CD4-positive, alpha-beta T cell treated with Interleukin-4 for 4 hours (primary cell): Measurements from ENCODE around the gene INSIG2.
A peak's percentile ranks its signal among the peaks of the same experiment; 100 is the strongest.

Experiments
- DNase-seq: peaks from one replicate; pipeline ENCODE4 v3.0.0-alpha.2; 2020

INSIG2 gene

DNA sequence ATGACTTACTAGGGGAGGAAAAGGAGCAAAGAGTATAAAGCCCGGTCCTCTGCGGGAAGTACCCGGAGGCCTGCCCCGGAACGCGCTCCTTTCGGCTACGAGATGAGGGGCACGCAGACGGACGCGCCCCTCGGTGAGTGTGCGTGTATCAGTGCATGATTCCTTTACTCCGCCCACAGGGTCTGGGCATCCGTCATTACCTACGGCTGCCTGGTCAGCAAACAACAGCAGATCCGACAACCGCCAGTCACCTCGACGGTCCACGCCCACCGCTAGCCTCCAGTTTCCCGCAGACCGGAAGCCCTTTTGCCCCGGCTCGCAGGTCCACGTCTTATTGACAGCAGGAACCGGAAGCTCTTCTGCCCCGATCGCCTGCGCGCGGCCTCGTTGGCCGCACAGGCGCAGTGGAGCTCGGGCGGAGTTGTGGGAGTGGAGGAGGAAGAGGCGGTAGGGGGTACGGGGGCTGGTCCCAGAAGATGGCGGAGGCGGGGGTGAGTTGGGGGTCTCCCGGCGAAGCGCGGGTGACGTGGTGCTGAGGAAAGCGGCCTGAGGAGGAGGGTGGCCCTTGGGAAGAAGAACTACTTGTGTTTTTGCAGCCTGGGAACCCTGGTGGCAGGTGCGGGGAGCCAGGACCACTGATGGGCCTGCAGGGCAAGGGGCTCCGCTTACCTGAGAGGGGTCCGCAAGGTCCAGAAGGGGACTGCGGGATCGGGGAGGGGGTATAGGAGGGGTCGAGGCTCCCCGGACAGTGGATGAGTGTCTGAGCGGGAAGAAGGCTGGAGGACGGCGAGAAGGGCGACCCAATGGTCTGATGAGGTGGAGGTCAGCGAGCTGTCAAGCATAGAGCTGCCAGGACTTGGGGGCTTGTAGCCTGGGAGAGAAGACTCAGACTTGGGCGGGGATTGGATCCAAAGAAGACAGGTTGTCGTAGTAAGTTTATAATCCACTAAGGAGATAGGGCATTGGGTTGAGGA lies at the start of gene INSIG2:
TSS of gene INSIG2 (plus strand) at position 421 of the 974 bp plus-strand sequence. CDS start 8,086 bp downstream, outside the sequence.
- peak; percentile 90 for DNase-seq

DNA sequence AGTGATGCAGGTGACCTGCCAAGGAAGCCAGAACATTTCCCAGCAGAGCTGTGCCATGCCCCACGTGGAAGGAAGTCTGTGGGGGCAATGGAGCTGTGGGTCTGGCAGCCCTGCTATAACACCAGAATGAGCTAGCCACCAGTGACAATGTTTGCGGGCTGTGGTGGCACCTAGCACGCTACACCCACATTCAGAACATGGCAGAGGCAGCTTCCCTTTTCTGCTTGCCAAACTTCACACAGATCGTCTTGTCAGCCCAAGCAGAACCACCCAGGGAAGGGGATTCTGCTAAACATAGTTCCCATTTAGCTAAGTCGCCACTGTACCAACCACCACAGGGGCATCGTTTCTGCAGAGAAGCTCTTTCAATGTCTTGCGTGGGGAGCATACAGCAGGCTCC lies 47.4 kb upstream of the INSIG2 start:
- DNase-seq = no peak

DNA sequence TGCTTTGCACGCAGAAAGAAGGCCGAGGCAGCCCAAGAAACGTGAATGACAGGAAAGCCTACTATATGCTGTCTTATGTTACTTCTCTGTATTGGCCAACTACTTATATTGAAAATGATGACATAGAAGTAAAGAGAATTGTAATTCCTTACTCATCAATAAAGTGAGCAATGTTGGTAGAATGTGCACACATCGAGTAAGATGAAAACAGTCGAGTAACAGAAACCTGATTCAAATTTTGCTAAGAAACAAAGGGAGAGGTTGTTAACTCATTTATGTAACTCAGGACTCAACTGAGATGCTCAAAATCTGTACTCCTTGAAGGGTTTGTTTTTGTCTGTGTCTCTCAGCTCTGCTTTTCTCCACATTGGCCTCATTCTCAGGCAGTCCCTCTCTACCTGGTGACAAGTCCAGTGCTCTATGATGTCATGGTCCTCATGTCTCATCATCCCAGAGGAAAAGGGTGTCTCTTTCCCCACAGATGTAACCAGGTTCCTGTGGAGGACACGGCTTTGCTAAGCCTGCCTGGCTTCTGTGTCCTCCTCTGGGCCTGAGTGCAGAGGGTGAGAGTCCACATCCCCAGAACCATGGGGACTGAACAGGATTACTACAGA lies 44.1 kb upstream of the INSIG2 start:
- DNase-seq = no peak

DNA sequence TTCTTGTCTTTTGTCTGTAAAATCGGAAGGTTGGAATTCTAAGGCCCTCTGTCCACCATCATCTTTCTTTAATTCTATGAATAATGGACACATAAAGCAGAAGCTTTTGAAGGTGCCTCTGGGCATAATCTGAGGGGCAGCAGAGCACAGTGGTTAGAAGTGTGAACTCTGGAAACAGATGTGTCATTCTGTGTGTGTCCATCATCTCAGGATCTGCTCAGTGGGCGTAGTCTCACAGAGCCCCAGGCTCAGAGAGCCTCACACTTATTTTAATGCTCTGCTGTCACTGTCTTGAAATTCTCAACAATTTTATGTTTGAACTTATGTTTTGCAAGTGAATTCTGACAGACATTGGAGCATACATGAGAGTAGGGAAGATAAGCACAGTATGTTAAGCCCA lies 43.4 kb upstream of the INSIG2 start:
- no peak for DNase-seq

DNA sequence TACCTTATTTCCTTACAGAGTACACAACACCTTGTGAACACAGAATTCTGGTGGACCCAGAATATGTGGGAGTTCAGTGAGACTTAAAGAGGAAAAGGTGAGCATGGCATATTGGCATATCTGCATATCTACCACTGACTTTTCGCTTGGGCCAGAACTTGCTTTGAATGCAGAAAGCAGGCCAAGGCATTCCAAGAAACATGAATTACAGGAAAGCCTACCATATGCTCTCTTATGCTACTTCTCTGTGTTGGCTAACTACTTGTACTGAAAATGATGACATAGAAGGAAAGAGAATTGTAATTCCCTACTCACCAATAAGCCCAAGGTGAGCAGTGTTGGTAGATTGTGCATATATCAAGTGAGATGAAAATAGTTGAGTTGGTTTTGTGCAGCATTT lies 43.0 kb upstream of the INSIG2 start:
- no peak for DNase-seq

DNA sequence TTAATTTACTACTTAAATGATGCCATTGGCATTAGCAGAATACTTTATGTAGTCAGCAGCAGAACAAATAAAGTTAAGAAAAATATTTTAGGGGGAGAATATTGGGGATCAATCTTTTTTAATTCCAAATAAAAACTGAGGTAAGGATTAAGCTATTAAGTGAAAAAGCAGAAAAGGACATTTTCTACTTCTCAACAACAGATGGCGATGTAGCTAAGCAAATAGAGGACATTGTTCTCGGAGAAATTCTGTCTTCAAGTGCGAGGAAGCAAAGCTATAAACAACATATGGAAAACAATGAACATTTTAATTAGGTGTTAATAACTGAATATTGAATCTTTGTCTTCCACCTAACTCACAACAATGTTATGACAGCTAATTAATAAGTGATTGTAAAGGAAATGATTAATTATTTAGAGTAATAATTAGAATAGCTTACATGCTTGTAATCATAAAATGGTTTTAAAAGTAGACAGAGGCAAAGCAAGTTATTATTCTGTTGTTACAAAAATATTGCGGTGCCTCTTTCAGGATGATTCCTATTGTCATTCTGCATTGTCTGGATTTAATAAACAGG lies 41.5 kb upstream of the INSIG2 start:
- peak; percentile 48 for DNase-seq

DNA sequence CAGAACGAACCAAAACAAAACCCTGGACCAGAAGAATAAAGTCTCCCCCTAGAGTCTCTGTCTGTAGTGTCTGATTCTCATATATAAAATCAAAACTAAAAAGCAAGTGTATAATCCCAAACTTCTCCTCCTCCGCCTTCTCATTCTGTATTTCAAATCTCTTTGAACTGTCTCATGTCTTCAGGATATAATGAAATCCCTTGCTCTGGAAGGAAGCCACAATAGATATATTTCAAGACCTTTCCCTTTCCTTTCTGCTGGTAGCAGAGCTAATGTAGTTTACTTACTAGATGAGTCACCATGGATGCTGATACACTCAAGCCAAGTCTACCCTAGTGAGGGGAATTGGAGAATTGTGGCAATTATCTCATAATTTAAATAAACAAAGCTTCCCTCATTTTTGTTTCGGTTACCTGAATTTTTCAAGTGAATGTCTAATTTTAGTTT lies 40.9 kb upstream of the INSIG2 start:
- DNase-seq = no peak

DNA sequence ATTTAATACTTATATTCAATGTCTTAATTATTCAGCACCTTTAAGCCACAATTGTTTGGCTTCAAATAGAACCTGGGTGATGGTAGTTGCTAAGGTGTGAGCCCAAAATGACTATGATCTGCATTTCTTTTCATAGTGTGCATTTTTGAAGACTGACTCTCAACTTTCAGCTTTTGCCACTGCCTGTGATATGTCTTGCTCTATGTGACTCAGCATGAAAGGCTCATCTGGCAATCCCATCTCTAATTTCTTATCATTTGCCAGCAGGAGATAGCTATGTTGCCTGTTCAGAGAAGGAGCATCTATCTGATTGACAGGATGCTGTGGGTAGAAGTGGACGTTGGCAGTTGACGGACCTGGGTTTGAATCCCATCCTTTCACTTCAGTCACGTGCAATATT lies 39.9 kb upstream of the INSIG2 start:
- no peak for DNase-seq

DNA sequence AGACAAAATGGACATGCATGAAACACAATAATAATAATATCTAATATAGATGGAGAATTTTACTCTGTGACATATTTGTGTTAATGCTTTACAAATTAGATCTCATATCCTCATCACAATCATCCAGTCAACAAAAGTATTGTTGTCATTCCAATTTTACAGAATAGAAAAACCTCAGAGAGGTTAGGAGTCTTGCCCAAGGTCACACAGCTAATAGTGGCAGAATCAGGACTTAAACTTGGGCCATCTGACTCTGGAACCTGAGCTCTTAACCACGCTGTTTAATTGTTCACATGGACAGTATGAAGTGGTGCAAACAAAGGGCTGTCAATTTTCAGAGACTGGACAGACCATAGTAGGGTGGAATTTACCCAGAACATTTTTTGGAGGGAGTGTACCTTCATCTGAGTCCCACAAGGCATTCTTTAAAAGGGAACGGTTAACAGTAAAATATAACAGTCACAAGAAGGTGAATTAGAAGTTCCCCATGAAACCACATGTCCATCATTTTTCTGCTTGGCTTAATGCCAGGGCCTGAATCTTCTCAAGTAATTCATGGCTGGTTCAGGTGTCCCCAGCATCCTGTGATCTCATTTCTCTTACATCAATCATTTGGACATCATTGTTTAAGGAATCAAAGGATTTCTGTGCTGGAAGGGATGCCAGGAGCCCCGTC lies 39.0 kb upstream of the INSIG2 start:
- DNase-seq = no peak

DNA sequence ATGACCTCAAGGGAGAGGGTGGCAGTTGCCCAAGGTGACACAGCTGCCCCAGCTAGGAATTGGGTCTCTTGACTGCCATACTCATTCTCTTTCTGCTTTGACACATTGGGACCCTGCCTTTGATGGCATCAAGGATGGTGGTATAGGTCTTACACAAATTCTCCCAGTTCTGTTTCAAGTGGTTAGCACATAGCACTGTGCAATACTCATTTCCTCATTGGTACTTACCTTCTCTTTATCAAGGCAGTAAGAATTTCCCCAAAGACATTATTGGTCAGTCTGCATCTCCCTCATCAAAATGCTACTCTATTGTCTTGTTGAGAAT lies 38.5 kb upstream of the INSIG2 start:
- DNase-seq = no peak

DNA sequence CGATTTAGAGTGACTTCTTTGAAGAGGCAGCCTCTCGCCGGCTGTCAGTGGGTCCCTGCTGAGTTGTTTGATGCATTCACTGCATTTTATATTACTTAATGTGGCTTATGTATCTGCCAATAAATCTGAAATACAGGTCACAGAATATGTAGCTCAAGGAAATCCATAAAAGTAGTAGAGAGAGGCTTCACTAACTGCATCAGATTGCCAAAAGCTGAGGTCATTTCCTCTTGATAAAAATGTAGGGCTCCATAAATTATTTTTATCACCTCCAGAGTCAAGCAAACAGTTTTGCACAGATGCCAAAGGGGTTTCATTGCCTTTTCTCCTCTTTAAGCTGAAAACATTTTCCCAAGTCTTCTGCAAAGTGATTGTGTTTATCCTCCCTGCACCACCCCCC lies 37.9 kb upstream of the INSIG2 start:
- no peak for DNase-seq

DNA sequence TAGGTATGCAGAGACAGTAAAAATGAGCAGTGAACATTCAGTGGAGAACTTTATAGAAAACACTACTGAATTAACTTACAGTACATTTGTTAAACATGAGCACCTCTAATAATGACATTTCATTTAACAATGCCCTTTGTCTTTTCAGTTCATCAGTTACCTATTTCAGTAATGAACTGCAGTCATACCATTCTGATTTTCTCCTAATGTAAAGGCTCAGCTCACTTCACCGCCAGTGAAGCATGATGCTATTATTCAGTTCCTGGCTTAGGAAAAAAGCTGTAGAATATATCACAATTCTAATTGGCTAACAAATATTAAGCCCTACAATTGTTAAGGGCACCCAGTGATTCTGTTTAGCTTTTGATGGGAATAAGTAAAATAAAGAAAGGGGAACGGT lies 37.3 kb upstream of the INSIG2 start:
- DNase-seq = no peak

DNA sequence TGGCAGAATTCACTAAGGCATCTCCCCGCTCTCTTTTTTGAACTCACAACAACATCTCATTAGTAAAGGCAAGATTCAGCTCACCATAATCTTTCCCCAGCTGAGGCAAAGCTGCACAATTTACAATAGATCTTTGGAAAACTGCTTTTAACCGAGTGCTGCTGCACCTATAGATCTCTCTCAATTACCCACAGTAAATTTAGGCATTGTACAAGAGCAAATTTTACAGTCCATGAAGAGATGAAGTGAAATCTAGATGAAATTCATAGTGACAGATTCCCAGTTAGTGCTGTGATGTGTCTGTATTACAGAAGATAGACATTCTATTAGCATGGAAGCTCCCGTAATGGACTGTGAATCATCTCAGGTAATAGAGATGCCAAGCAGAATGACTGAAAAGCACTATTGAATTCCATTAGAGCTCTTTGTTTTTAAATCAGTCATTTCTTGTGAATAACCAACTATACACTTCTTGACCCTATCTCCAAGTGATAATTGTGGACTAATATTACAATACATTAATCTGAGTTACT lies 36.4 kb upstream of the INSIG2 start:
- no peak for DNase-seq

DNA sequence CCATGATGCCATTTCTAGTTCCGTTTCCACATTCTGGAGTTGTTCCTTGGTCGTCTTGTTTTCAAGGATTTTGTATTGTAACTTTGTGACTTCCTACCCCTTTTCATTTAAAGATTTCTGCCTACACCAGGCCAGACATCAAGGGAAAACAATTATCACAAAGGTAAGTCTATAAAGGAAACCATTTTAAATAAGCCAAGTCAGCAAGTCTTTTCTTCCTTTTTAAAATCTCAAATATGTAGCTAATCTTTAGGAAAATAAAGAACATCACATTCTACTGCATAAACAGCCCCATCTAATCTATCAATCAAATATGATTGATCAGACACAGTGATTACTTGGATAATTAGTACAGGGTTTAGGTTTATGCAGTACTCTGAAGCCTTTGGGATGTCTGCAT lies 35.8 kb upstream of the INSIG2 start:
- DNase-seq = no peak

DNA sequence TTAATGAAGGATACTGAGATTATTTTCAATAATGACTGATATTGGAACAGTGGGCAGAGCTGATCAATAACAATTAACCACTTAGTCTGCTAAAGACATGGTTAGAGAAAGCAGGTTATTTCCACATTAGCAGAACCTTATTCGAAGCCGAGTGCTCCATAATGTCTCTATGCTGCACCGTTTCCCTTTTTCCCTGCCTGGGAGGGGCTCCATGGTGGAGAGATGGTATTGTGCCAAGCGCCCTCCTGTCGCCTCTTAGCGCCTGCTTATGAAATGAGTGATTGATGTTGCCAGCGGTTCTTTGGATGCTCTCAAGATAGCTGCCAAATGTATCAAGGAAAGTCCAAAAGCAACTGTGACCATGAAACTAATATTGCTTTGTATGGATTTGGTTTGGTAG lies 34.6 kb upstream of the INSIG2 start:
- no peak for DNase-seq

DNA sequence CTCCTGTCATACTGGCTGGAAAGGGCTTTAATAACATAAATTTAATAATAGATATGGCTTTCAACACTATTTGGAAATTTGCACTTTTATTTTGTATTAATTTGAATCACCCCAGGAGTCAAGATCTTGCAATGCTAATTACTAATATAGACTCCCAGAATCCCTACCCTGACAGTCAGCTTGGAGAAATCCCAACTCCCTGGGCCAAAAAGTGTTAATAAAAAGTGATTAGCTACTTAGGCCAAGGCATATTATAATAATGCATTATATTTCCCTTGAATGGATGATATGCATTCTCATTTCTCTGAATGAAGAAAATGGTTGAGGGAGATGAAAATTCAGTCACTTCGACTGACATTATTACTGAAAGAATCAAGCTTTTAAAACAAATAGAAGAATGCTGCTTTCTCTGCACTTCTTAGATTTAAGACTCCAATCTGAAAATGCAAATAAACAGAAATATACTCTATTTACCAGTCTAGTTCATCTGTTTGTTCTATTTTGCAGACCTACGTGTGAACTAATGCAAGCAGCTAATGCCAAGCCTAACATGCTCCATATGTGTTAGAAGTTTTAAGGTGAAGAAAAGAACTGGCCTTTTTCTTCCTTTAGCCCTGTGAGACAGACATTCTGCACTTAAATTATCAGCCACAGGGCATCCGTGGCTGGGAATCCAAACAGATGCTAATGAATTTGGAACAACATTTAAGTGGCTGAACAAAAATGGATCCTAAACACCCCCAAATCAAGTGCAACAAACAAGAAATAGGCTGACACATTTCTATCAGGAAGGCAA lies 33.9 kb upstream of the INSIG2 start:
- DNase-seq = no peak

DNA sequence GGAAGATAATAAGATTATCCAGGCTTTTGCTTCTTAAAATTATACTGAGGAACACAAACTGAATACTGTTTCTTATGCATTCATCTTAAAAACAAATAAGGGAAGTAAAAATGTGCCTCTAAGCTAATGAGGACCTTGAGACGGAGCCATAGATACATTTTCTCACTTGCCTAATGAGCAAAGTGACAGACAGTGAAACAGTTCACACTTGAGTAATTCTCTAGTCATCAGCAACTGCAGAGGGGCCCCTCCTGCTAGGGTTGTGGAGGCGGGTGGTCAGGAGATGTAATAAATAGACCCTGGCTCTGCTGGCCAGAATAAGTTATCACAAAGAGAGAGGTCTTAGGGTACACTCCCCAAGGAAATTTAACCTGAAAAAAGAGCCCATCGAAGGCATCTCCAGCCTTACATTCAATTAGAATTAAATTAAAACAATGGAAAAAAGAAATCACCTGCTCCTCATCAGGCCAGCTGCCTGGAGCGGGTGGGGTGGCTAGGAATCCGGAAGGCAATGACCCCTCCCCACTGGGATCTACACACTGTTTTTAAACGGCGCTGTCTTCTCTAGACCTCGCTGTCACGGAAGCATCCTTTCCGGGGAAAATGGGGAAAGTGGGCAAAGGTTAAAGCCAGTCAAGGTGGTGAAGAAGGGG lies 32.6 kb upstream of the INSIG2 start:
- no peak for DNase-seq

DNA sequence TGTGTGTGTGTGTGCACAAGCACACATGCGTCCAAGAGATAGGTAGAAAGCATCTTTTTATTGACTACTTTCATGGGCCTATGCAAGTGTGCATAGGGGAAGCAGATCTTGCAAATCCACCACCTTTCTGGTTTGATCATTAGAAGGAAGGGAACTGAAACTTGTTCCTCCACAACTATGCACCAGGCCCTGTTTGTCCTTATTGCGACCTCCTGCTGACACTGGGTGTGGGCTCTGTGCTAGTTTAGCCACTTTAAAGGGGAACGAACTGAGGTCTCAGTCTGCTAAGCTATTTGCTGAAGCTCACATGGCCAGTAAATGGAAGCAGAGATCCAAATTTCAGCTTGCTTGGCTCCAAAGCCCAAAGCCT lies 32.1 kb upstream of the INSIG2 start:
- peak; percentile 7 for DNase-seq

DNA sequence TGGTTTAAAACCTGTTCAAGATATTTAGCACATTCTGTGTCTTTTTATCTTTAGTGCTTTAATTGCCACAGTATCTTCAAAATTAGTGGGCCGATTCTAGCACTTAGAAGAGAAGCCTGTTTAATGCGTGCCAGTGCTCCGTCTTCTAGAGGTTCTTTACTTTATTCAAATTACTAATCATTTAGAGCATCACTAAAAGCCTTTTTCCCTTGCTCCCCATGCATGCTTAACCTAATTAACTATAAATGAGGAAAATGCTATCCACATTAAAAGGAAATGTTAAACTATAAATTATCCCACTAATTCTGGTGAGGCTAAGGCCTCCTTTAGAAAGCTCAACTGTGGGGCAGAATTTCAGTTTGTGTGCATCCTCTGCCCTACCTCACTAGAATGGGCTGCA lies 31.5 kb upstream of the INSIG2 start:
- no peak for DNase-seq

DNA sequence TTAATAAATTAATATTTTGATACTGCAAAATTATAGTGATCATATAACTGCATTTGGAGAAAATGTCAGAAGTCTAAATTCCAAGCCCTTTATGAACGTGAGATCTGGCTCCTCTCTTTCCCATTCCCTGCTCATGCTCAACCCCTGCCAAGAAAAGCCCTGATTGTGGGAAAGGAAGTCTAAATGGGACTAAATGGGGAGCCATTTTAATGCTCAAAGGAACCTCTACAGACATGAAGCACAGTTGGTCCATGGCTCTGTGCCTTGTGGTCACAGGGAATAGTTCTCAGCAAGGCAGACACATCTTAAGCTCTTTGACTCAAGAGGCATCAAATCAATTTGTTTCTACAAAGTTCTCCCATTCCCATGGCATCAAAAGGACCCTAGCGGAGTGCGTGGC lies 29.3 kb upstream of the INSIG2 start:
- DNase-seq = no peak

DNA sequence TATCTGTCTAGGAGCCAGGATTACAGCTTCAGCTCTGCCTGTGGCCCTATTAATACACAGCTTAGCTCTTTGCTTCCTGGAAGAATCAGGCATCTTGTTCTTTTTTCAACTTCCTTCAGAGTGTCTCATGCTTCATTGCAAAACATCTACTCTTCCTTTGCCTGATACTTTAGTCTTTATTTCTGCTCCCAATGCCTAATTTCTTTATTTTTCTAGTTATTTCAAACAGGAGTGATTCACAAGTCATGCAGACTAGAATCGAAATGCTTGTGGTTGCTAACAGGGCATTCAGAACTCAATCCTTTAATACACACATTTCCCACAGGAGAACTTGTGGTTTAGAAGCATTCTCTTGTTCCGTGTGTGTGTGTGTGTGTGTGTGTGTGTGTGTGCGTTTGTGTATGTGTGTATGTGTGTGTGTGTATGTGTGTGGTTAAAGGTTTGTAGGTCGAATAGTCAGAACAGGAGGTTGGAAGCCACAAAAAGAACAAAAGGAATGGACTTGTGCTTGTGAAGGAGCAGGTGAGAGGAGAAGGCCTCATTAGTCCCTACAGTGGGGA lies 28.3 kb upstream of the INSIG2 start:
- no peak for DNase-seq
